Spleen (tissue), 11 donors: Measurements from ENCODE around the gene PHOSPHO2. TPM values are rescaled to one million over a fixed set of nuclear protein-coding genes. Genes with fewer than 3 reads are reported as not detected.

Experiments used
- DNase-seq: peaks from one replicate; pipeline ENCODE4 v3.0.0-alpha.2; 2020
- H3K27ac ChIP-seq, 8 donors: fragments of 200-600 bp; sonication (generic) in 7 of 8; 1 replicate in 4 of 8; 2 replicates in 4 of 8; pipeline versions ENCODE4 v1.5.0 to v1.8.0; 2016 to 2021; ENCODE audit warnings: inconsistent platforms in 4 of 8, mild to moderate bottlenecking in 4 of 8, moderate library complexity in 1 of 8
- H3K27me3 ChIP-seq, 7 donors: fragments of 200-600 bp; sonication (generic) in 6 of 7; replicated peaks in 1 of 7; 1 replicate in 4 of 7; 2 replicates in 3 of 7; pipeline versions ENCODE4 v1.5.0 to v1.8.0; 2016 to 2021; ENCODE audit warnings: inconsistent platforms in 3 of 7, mild to moderate bottlenecking in 1 of 7
- H3K36me3 ChIP-seq, 6 donors: fragments of 200-600 bp; sonication (generic) in 5 of 6; 1 replicate in 4 of 6; 2 replicates in 2 of 6; pipeline versions ENCODE4 v1.5.0 to v1.8.0; 2016 to 2021; ENCODE audit warnings: inconsistent platforms in 2 of 6
- H3K4me1 ChIP-seq, 6 donors: fragments of 200-600 bp; sonication (generic) in 5 of 6; 1 replicate in 3 of 6; 2 replicates in 3 of 6; pipeline versions ENCODE4 v1.5.0 to v1.8.0; 2016 to 2021; ENCODE audit warnings: inconsistent platforms in 3 of 6
- H3K4me3 ChIP-seq, 8 donors: fragments of 200-600 bp; sonication (generic) in 7 of 8; 1 replicate in 4 of 8; 2 replicates in 4 of 8; pipeline versions ENCODE4 v1.5.0 to v1.8.0; 2016 to 2021; ENCODE audit warnings: inconsistent platforms in 4 of 8, mild to moderate bottlenecking in 4 of 8, moderate library complexity in 2 of 8
- H3K9me3 ChIP-seq, 8 donors: fragments of 200-600 bp; sonication (generic) in 7 of 8; 1 replicate in 4 of 8; 2 replicates in 4 of 8; pipeline versions ENCODE4 v1.5.0 to v1.8.0; 2016 to 2021; ENCODE audit warnings: inconsistent platforms in 4 of 8
- POLR2A ChIP-seq, 3 donors: fragments of 450-650 bp; IDR thresholded peaks; one replicate each; pipeline ENCODE4 v1.5.1; 2017; ENCODE audit warnings: antibody characterized with exemption in 3 of 3, mild to moderate bottlenecking in 1 of 3
- POLR2AphosphoS5 ChIP-seq, 3 donors: sonication (generic); formaldehyde crosslinking; IDR thresholded peaks; one replicate each; pipeline ENCODE4 v1.5.1; 2017; ENCODE audit warnings: antibody characterized with exemption in 3 of 3
- WGBS, 5 donors: extraction: QIAGEN DNeasy Blood & Tissue Kit in 3 of 5; methylation state at CpG; one replicate each; pipeline versions ENCODE4 v1.1.5 to v1.1.7; 2013 to 2018; 5-methylcytosine and 5-hydroxymethylcytosine counted together
- intact Hi-C: fragments of 100-400 bp; cut with DNase I; formaldehyde crosslinking; loops from one replicate; pipeline ENCODE4 v1.15.0; 2023; ENCODE audit warnings: low total_unique reads
- polyA plus RNA-seq, 3 donors: library from polyadenylated mRNA; stranded (reverse); fragments of 200-250 nt; gene quantifications; one replicate each; pipeline ENCODE4 v1.2.1, GENCODE V29; 2013
- total RNA-seq, 7 donors: library from RNA; depleted of rRNA in 3 of 7; stranded (reverse); fragments of >200 nt in 3 of 7; fragmentation: NEBNext Ultra II Directional in 4 of 7; extraction: Animal tissue kit (Norgen Biotek cat#: 25700) in 4 of 7; gene quantifications; one replicate each; pipeline versions ENCODE4 v1.1.0 to v1.2.1, GENCODE V29; 2016 to 2021
- TF ChIP-seq, protein P1 (sequence below), 11 experiments: fragments of 200-600 bp in 7 of 11; fragments of 450-650 bp in 4 of 11; sonication (generic) in 4 of 11; IDR thresholded peaks in 8 of 11; conservative IDR thresholded peaks in 3 of 11; 1 replicate in 7 of 11; 2 replicates in 4 of 11; pipeline versions ENCODE4 v1.4.0 to v1.8.0; 2016 to 2021; ENCODE audit warnings: antibody characterized with exemption in 11 of 11, inconsistent platforms in 4 of 11, mild to moderate bottlenecking in 1 of 11
- donor health status: healthy with polysubstance abuse.
- donor health status: DM: no; HTN: no; CAD: no; lungs with moderate emphysema.
- donor health status: DM: no; HTN: no; CAD: no.
- donor health status: Bipolar disorder and iron deficiency.
- donor health status: healthy.
- donor health status: DM: no; HTN: no; CAD: no.
- donor health status: DM: yes; HTN: yes; CAD: no.

Gene PHOSPHO2
- total and polyA plus RNA-seq, 10 donors: 1.2 to 6.9 (median 4.0) TPM

DNA sequence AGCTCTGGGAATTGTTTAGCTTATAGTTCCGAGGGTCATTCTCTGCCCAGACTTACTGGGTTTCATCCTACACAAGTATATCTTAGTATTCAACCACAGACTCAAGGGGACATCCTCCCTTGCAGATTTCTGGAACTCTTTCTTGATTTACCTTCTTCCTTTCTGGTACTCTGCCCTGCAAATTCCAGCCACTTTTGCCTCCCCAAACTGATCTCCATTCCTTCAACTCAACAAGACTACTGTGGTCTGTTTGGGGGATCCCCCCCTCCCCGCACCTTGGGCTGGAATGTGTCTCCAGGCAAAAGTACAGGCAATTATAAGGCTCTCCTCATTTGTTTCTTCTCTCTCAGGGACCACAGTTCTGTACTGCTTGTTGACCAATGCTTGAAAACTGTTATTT lies 13.4 kb downstream of the PHOSPHO2 start:
- Histone ChIP-seq H3K27me3 (no peaks in the 10 kb centered on the region), H3K9me3 (peaks cover 0 to 8% (median 0%) of the 10 kb centered on the region in 8 donors), H3K4me1 (no peaks in the 10 kb centered on the region), H3K27ac (no peak overlapping the region), H3K4me3 (no peak overlapping the region), H3K36me3 (no peaks in the 10 kb centered on the region)
- WGBS, 5 donors: 59 to 98% (median 74%) methylated on average over 2 of the region's 2 CpGs
- intact Hi-C loops: no loop called here
- TF ChIP-seq POLR2A (IDR thresholded peaks at IDR 0.05): no peak
- DNase-seq: no peak

DNA sequence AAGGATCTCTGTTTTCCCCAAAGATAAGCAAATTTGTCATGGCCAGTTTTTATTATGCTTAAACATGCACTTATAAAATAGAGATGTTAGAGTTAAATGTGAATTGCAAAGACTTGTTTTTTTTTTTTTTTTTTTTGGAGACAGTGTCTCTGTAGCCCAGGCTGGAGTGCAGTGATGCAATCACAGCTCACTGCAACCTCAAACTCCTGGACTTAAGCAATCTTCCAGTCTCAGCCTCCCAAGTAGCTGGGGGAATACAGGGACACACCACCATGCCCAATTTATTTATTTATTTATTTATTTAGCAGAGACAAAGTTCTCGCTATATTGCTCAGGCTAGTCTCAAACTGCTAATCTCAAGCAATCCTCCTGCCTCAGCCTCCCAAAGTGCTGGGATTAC lies 15.1 kb downstream of the PHOSPHO2 start:
- intact Hi-C loops: no loop called here
- no peaks in the 10 kb centered on the region for H3K4me1 ChIP-seq
- no peak overlapping the region for H3K4me3 ChIP-seq
- H3K36me3 ChIP-seq: no peaks in the 10 kb centered on the region
- H3K27me3 ChIP-seq: no peaks in the 10 kb centered on the region
- 52 to 100% (median 96%) methylated on average over 1 of the region's 1 CpG for WGBS, 5 donors
- H3K27ac ChIP-seq: no peak overlapping the region
- no peak for DNase-seq
- no peak for TF ChIP-seq POLR2A (IDR thresholded peaks at IDR 0.05)
- no peak for TF ChIP-seq POLR2AphosphoS5 (IDR thresholded peaks at IDR 0.05)
- TF ChIP-seq, protein P1, sequence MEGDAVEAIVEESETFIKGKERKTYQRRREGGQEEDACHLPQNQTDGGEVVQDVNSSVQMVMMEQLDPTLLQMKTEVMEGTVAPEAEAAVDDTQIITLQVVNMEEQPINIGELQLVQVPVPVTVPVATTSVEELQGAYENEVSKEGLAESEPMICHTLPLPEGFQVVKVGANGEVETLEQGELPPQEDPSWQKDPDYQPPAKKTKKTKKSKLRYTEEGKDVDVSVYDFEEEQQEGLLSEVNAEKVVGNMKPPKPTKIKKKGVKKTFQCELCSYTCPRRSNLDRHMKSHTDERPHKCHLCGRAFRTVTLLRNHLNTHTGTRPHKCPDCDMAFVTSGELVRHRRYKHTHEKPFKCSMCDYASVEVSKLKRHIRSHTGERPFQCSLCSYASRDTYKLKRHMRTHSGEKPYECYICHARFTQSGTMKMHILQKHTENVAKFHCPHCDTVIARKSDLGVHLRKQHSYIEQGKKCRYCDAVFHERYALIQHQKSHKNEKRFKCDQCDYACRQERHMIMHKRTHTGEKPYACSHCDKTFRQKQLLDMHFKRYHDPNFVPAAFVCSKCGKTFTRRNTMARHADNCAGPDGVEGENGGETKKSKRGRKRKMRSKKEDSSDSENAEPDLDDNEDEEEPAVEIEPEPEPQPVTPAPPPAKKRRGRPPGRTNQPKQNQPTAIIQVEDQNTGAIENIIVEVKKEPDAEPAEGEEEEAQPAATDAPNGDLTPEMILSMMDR (IDR thresholded peaks at IDR 0.05 in 8 of 11, conservative IDR thresholded peaks at IDR 0.05 in 3 of 11): no peak
- peaks cover 0 to 8% (median 0%) of the 10 kb centered on the region in 8 donors for H3K9me3 ChIP-seq

DNA sequence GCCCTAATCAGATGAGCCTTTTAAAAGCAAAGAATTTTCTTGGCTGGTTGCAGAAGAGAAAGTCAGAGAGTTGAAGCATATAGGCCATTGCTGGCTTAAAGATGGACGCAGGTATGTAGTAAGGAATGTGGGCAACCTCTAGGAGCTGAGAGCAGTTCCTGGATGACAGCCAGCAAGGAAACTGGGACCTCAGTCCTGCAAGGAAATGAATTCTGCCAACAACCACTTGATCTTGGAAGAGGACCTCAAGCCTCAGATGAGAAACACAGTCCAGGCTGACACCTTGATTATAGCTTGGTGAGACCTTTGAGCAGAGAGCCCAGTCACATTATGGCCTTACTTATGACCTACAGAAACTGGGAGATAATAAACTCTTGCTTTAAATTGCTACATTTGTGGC lies 15.7 kb downstream of the PHOSPHO2 start:
- Histone ChIP-seq H3K4me1 (no peaks in the 10 kb centered on the region), H3K27ac (no peak overlapping the region), H3K36me3 (no peaks in the 10 kb centered on the region), H3K4me3 (no peak overlapping the region), H3K27me3 (no peaks in the 10 kb centered on the region), H3K9me3 (peaks cover 0 to 8% (median 0%) of the 10 kb centered on the region in 8 donors)
- 74 to 85% (median 81%) methylated on average over 1 of the region's 1 CpG for WGBS, 5 donors
- intact Hi-C loops: no loop called here
- DNase-seq: no peak
- TF ChIP-seq, protein P1 (IDR thresholded peaks at IDR 0.05 in 8 of 11, conservative IDR thresholded peaks at IDR 0.05 in 3 of 11): no peak
- TF ChIP-seq POLR2A (IDR thresholded peaks at IDR 0.05): no peak
- no peak for TF ChIP-seq POLR2AphosphoS5 (IDR thresholded peaks at IDR 0.05)

DNA sequence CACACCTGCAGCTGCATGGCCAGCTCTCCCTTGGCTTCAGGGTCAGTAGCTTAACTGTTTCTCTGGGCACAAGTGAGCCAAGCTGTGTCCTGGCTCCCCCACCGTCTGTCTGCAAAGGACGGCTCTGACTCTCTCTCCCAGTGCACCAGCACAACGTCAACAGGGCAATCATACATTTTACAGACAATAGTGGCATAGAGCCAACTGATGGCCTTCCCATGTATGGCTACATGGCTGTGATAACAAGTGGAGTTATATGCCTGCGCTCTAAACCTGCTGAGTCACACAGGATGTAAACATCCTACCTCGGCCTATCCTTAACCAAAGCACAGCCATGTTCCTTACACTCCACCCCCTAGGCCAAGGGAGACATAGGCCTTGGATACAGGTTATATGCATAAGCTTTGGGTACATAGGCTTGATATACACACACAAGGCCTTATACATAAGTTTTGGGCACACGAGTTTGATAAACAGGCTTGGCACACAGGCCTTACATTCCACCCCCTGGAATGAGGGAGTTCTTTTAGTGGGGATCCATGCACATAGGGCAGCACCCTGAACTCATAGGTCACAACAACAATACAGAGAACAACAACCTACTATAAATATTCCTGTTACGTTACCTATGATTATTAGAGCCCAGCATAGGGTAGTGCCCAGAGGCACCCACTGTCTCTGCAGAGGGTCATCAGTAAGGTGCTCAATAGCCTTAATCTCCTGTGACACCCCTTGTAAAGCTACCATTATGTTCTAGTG lies 17.7 kb downstream of the PHOSPHO2 start:
- no peak overlapping the region for H3K4me3 ChIP-seq
- no peak for DNase-seq
- WGBS, 5 donors: 68 to 89% (median 75%) methylated on average over 7 of the region's 7 CpGs
- H3K27me3 ChIP-seq: no peaks in the 10 kb centered on the region
- intact Hi-C loops: no loop called here
- H3K36me3 ChIP-seq: no peaks in the 10 kb centered on the region
- peaks cover 0 to 8% (median 0%) of the 10 kb centered on the region in 8 donors for H3K9me3 ChIP-seq
- H3K27ac ChIP-seq: no peak overlapping the region
- H3K4me1 ChIP-seq: peaks cover 0 to 13% (median 3%) of the 10 kb centered on the region in 6 donors
- no peak for TF ChIP-seq POLR2AphosphoS5 (IDR thresholded peaks at IDR 0.05)
- TF ChIP-seq, protein P1 (IDR thresholded peaks at IDR 0.05 in 8 of 11, conservative IDR thresholded peaks at IDR 0.05 in 3 of 11): no peak
- TF ChIP-seq POLR2A (IDR thresholded peaks at IDR 0.05): no peak
